NB4 (cell line): ENCODE results near the gene CNTNAP4.

Experiments
- MYC ChIP-seq: IDR thresholded peaks from 2 replicates; pipeline ENCODE4 v1.6.1; 2011; ENCODE audit warnings: low read depth, low read length
- POLR2A ChIP-seq: IDR thresholded peaks from 2 replicates; pipeline ENCODE4 v1.6.1; 2011; ENCODE audit warnings: mild to moderate bottlenecking; ENCODE audit not compliant: insufficient read length; ENCODE audit errors: extremely low read depth
- TF ChIP-seq, protein P1 (sequence below): IDR thresholded peaks from one replicate; pipeline ENCODE4 v1.5.1; 2012; ENCODE audit warnings: low read depth, low read length

DNA sequence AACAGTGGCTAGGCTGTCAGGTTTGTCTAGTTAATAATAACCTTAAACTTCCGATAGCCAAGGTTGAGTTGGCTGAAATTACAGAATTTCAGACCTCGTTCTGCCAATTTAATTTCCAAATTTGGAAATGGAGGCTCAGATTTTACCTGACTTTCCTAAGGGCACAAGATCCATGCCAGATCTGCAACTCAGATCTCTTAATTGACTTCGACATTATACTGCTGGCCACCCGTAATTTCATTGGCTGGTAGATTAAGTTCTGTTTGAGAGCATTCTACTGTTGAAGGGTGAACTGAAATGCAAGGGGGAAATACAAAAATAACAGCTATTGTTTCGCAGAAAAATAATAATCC, 210.8 kb downstream of the CNTNAP4 start:
- TF ChIP-seq, protein P1, sequence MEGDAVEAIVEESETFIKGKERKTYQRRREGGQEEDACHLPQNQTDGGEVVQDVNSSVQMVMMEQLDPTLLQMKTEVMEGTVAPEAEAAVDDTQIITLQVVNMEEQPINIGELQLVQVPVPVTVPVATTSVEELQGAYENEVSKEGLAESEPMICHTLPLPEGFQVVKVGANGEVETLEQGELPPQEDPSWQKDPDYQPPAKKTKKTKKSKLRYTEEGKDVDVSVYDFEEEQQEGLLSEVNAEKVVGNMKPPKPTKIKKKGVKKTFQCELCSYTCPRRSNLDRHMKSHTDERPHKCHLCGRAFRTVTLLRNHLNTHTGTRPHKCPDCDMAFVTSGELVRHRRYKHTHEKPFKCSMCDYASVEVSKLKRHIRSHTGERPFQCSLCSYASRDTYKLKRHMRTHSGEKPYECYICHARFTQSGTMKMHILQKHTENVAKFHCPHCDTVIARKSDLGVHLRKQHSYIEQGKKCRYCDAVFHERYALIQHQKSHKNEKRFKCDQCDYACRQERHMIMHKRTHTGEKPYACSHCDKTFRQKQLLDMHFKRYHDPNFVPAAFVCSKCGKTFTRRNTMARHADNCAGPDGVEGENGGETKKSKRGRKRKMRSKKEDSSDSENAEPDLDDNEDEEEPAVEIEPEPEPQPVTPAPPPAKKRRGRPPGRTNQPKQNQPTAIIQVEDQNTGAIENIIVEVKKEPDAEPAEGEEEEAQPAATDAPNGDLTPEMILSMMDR = no peak
- no peak for TF ChIP-seq MYC
- no peak for TF ChIP-seq POLR2A
